NB4 (cell line): ENCODE data around the gene TNFAIP6.

ENCODE experiments used
- DNase-seq: peaks from one replicate; pipeline ENCODE4 v3.0.0; 2010; ENCODE audit warnings: low read depth
- H3K4me3 ChIP-seq: one replicate; pipeline ENCODE4 v1.5.1; 2011; ENCODE audit warnings: mild to moderate bottlenecking, low read depth, low read length, moderate library complexity
- CTCF ChIP-seq: IDR thresholded peaks from one replicate; pipeline ENCODE4 v1.5.1; 2012; ENCODE audit warnings: low read depth, low read length
- MAX ChIP-seq: IDR thresholded peaks from 2 replicates; pipeline ENCODE4 v1.6.1; 2011; ENCODE audit warnings: low read depth, low read length
- MYC ChIP-seq: IDR thresholded peaks from 2 replicates; pipeline ENCODE4 v1.6.1; 2011; ENCODE audit warnings: low read depth, low read length
- POLR2A ChIP-seq: IDR thresholded peaks from 2 replicates; pipeline ENCODE4 v1.6.1; 2011; ENCODE audit warnings: mild to moderate bottlenecking; ENCODE audit not compliant: insufficient read length; ENCODE audit errors: extremely low read depth

The TNFAIP6 gene

GRCh38 chr2:151403914-151404313 is 46.5 kb downstream of the TNFAIP6 start:
- TF ChIP-seq MYC (no peak), POLR2A (no peak), MAX (no peak), CTCF (no peak)
- H3K4me3 ChIP-seq = no peak overlapping the region
- DNase-seq = no peak

- TF ChIP-seq MYC = no peak
- no peak for TF ChIP-seq CTCF
- no peak for TF ChIP-seq POLR2A
- TF ChIP-seq MAX = no peak
- no peak for DNase-seq
- H3K4me3 ChIP-seq = no peak overlapping the region
Observed at GRCh38 chr2:151405376-151405775, 48.0 kb downstream of the TNFAIP6 start.

GRCh38 chr2:151407281-151407680 is 49.9 kb downstream of the TNFAIP6 start:
- no peak overlapping the region for H3K4me3 ChIP-seq
- TF ChIP-seq MAX (no peak), CTCF (no peak), POLR2A (no peak), MYC (no peak)
- DNase-seq = no peak

- no peak for DNase-seq
- TF ChIP-seq MYC (no peak), POLR2A (no peak), CTCF (no peak), MAX (no peak)
- H3K4me3 ChIP-seq = peak overlapping the region; percentile 80
Observed at GRCh38 chr2:151408788-151409600, 51.6 kb downstream of the TNFAIP6 start.

GRCh38 chr2:151409601-151410484 is 52.5 kb downstream of the TNFAIP6 start, which contains the start of gene RIF1:
Gene RIF1 (plus strand): TSS chr2:151409902. CDS start chr2:151410424, 522 bp downstream.
- peak within 1 kb of the TSS; percentile 80 for H3K4me3 ChIP-seq
- peak; percentile 45 for TF ChIP-seq CTCF
- peak; percentile 80 for TF ChIP-seq POLR2A
- TF ChIP-seq MAX = peak; percentile 86
- TF ChIP-seq MYC = peak; percentile 94
- peak; percentile 95 for DNase-seq
